SK-N-MC (cell line): Measurements from ENCODE around the gene AKT3.

Experiments used
- EZH2 ChIP-seq: fragments of 200-600 bp; sonication (generic); IDR thresholded peaks from one replicate; pipeline ENCODE4 v1.6.1; 2017; ENCODE audit warnings: antibody characterized with exemption
- FOXP2 ChIP-seq: optimal IDR thresholded peaks from 2 replicates; pipeline ENCODE3; 2011; ENCODE audit warnings: mild to moderate bottlenecking, moderate library complexity; ENCODE audit not compliant: insufficient read depth; ENCODE audit errors: extremely low read length, control extremely low read depth
- POLR2AphosphoS5 ChIP-seq: IDR thresholded peaks from 2 replicates; pipeline ENCODE4 v1.6.1; 2012; ENCODE audit warnings: mild to moderate bottlenecking, low read depth, low read length, borderline replicate concordance

GRCh38 chr1:243495442-243496186, 354.4 kb downstream of the AKT3 start:
- TF ChIP-seq EZH2: no peak
- TF ChIP-seq POLR2AphosphoS5: no peak
- no peak for TF ChIP-seq FOXP2
